ENCODE results near the gene DNAJB4.

GRCh38 chr1:78038491-78038939 is 33.8 kb downstream of the DNAJB4 start:
- TF ChIP-seq, protein P1, sequence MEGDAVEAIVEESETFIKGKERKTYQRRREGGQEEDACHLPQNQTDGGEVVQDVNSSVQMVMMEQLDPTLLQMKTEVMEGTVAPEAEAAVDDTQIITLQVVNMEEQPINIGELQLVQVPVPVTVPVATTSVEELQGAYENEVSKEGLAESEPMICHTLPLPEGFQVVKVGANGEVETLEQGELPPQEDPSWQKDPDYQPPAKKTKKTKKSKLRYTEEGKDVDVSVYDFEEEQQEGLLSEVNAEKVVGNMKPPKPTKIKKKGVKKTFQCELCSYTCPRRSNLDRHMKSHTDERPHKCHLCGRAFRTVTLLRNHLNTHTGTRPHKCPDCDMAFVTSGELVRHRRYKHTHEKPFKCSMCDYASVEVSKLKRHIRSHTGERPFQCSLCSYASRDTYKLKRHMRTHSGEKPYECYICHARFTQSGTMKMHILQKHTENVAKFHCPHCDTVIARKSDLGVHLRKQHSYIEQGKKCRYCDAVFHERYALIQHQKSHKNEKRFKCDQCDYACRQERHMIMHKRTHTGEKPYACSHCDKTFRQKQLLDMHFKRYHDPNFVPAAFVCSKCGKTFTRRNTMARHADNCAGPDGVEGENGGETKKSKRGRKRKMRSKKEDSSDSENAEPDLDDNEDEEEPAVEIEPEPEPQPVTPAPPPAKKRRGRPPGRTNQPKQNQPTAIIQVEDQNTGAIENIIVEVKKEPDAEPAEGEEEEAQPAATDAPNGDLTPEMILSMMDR (IDR thresholded peaks at IDR 0.05; ENCODE audit: low read length), result no peak
- no peak for TF ChIP-seq EZH2 (IDR thresholded peaks at IDR 0.05; ENCODE audit: borderline replicate concordance, low read length)
